Esophagus (tissue), 2 donors: ENCODE measurements around the gene KRTAP10-4. TPM values are rescaled to one million over a fixed set of nuclear protein-coding genes. Genes with fewer than 3 reads are reported as not detected.
"Not testable (repeated sequence)": the region's sequence is repeated elsewhere in the genome, so short reads cannot be mapped to it uniquely, and the experiment has no call there.

Source experiments
- H3K27ac ChIP-seq, 2 donors: one replicate each; pipeline ENCODE4 v1.5.1; 2013; ENCODE audit warnings: low read depth in 2 of 2, mild to moderate bottlenecking in 2 of 2, inconsistent platforms in 1 of 2, low read length in 1 of 2, moderate library complexity in 1 of 2
- H3K27me3 ChIP-seq, 2 donors: one replicate each; pipeline ENCODE4 v1.6.1; 2013; ENCODE audit warnings: low read length in 2 of 2, control low read depth in 1 of 2, mild to moderate bottlenecking in 1 of 2; ENCODE audit not compliant: insufficient read depth in 2 of 2, control insufficient read depth in 1 of 2
- H3K36me3 ChIP-seq, 2 donors: one replicate each; pipeline ENCODE4 v1.6.1; 2013; ENCODE audit warnings: low read length in 1 of 2; ENCODE audit not compliant: control insufficient read depth in 2 of 2, insufficient read depth in 2 of 2
- H3K4me1 ChIP-seq, 2 donors: one replicate each; pipeline ENCODE4 v1.6.1; 2013; ENCODE audit warnings: low read length in 1 of 2; ENCODE audit not compliant: control insufficient read depth in 2 of 2, insufficient read depth in 2 of 2
- H3K4me3 ChIP-seq, 2 donors: one replicate each; pipeline ENCODE4 v1.5.1; 2013; ENCODE audit warnings: low read length in 2 of 2, mild to moderate bottlenecking in 2 of 2, low read depth in 1 of 2, moderate library complexity in 1 of 2
- H3K9me3 ChIP-seq, 2 donors: one replicate each; pipeline ENCODE4 v1.6.1; 2013; ENCODE audit warnings: mild to moderate bottlenecking in 2 of 2, low read depth in 1 of 2, low read length in 1 of 2, moderate library complexity in 1 of 2; ENCODE audit not compliant: control insufficient read depth in 2 of 2, insufficient read depth in 1 of 2
- WGBS, 2 donors: extraction: QIAGEN DNeasy Blood & Tissue Kit; methylation state at CpG; one replicate each; pipeline ENCODE4 v1.1.7; 2013; 5-methylcytosine and 5-hydroxymethylcytosine counted together
- polyA plus RNA-seq, 2 donors: library from polyadenylated mRNA; stranded (reverse); fragments of 200-250 nt; gene quantifications; one replicate each; pipeline ENCODE4 v1.2.3, GENCODE V29; 2013
- donor health status: healthy with polysubstance abuse.
- donor health status: Bipolar disorder and iron deficiency.

The KRTAP10-4 gene
- polyA plus RNA-seq, 2 donors: not detected

- no peaks in the 10 kb centered on the region for H3K9me3 ChIP-seq
- no peaks in the 10 kb centered on the region for H3K27me3 ChIP-seq
- 70 to 72% methylated on average over 6 of the region's 6 CpGs for WGBS, 2 donors
- peaks cover 0 to 9% of the 10 kb centered on the region in 2 donors for H3K4me1 ChIP-seq
- no peaks in the 10 kb centered on the region for H3K36me3 ChIP-seq
- H3K27ac ChIP-seq: no peak overlapping the region
- no peak overlapping the region for H3K4me3 ChIP-seq
Observed at GRCh38 chr21:44595524-44595923, 22.0 kb downstream of the KRTAP10-4 start.

- H3K4me1 ChIP-seq: peaks cover 0 to 11% of the 10 kb centered on the region in 2 donors
- H3K4me3 ChIP-seq: no peak overlapping the region
- 69 to 72% methylated on average over 9 of the region's 9 CpGs for WGBS, 2 donors
- H3K27me3 ChIP-seq: no peaks in the 10 kb centered on the region
- no peak overlapping the region for H3K27ac ChIP-seq
- H3K9me3 ChIP-seq: no peaks in the 10 kb centered on the region
- H3K36me3 ChIP-seq: no peaks in the 10 kb centered on the region
Observed at GRCh38 chr21:44596068-44596725, 22.7 kb downstream of the KRTAP10-4 start.

GRCh38 chr21:44598061-44598460 is 24.5 kb downstream of the KRTAP10-4 start:
- 68 to 69% methylated on average over 11 of the region's 11 CpGs for WGBS, 2 donors
- Histone ChIP-seq H3K36me3 (no peaks in the 10 kb centered on the region), H3K27me3 (no peaks in the 10 kb centered on the region)

GRCh38 chr21:44599264-44600029 is 25.9 kb downstream of the KRTAP10-4 start:
- peaks cover 0 to 2% of the 10 kb centered on the region in 2 donors for H3K4me1 ChIP-seq
- H3K27me3 ChIP-seq: no peaks in the 10 kb centered on the region
- H3K36me3 ChIP-seq: no peaks in the 10 kb centered on the region
- H3K9me3 ChIP-seq: no peaks in the 10 kb centered on the region
- H3K4me3 ChIP-seq: no peak overlapping the region
- 86% methylated on average over 8 of the region's 8 CpGs for WGBS, 2 donors
- no peak overlapping the region for H3K27ac ChIP-seq

More at GRCh38 chr21:44598061-44598460, 24.5 kb downstream of the KRTAP10-4 start:
- Histone ChIP-seq H3K4me1 (peaks cover 0 to 2% of the 10 kb centered on the region in 2 donors), H3K27ac (no peak overlapping the region), H3K9me3 (no peaks in the 10 kb centered on the region), H3K4me3 (no peak overlapping the region)

DNA sequence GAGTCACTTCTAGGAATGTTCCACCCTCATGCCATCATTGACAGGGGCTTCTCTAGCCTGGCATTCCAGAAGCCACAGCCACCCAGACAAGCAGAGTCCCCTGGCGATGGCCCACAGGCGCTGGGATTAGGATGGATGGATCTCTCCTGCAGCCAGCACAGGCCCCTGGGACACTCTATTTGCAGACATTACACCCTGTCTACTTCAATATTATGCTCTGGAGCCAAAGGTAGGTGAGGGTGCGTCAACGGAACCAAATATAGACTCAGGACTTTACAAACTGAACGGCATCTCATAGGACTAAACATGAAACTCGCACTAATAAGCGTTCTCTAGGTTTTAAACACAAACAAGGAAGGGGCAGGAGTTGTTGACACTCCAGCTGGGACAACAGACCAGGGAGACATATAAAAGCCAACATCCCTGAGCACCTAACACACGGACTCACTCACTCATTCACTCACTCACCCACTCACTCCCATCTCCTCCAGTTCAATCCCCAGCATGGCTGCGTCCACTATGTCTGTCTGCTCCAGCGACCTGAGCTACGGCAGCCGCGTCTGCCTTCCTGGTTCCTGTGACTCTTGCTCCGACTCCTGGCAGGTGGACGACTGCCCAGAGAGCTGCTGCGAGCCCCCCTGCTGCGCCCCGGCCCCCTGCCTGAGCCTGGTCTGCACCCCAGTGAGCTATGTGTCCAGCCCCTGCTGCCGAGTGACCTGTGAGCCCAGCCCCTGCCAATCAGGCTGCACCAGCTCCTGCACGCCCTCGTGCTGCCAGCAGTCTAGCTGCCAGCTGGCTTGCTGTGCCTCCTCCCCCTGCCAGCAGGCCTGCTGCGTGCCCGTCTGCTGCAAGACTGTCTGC is 26.8 kb downstream of the KRTAP10-4 start, which contains the start of gene KRTAP10-7:
Gene KRTAP10-7 (plus strand): TSS at position 480 of the 861 bp plus-strand sequence. CDS start 25 bp downstream, at position 505.
- not testable (repeated sequence) for H3K9me3 ChIP-seq, H3K27ac ChIP-seq, H3K4me1 ChIP-seq, H3K36me3 ChIP-seq, H3K27me3 ChIP-seq, H3K4me3 ChIP-seq
- WGBS, 2 donors: 65 to 67% methylated on average over 21 to 23 of the region's 23 CpGs

GRCh38 chr21:44601091-44601490 is 27.6 kb downstream of the KRTAP10-4 start:
- not testable (repeated sequence) for H3K27me3 ChIP-seq, H3K4me1 ChIP-seq, H3K36me3 ChIP-seq, H3K9me3 ChIP-seq, H3K27ac ChIP-seq, H3K4me3 ChIP-seq
- 50 to 59% methylated on average over 10 of the region's 10 CpGs for WGBS, 2 donors

- 70 to 82% methylated on average over 23 of the region's 23 CpGs for WGBS, 2 donors
Observed at GRCh38 chr21:44601596-44602462, 28.3 kb downstream of the KRTAP10-4 start.

DNA sequence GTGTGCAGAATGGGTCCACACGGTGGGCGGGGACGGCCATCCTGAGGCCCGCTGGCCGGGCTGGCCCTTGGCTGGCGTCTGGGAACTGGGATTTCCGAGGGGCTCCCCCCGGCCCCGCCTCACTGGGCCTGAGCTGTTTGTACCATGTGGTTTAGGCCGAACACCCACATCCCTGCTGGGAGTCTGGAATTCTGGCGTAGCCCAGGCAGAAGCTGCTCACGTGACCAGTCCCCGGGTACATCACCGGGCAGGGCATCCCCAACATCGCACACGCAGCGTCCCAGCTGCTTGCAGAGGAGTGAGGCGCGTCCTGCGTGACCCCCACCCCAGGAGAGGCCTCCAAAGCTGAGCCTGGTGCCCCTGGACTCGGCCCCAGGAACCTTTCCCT is 28.9 kb downstream of the KRTAP10-4 start:
- Histone ChIP-seq H3K9me3 (no peaks in the 10 kb centered on the region), H3K4me3 (no peak overlapping the region), H3K4me1 (peaks cover 0 to 2% of the 10 kb centered on the region in 2 donors), H3K36me3 (no peaks in the 10 kb centered on the region), H3K27ac (no peak overlapping the region), H3K27me3 (no peaks in the 10 kb centered on the region)
- 71 to 78% methylated on average over 20 to 21 of the region's 21 CpGs for WGBS, 2 donors

More at GRCh38 chr21:44601596-44602462, 28.3 kb downstream of the KRTAP10-4 start:
- H3K27ac ChIP-seq: no peak overlapping the region
- no peaks in the 10 kb centered on the region for H3K36me3 ChIP-seq
- H3K4me1 ChIP-seq: peaks cover 0 to 2% of the 10 kb centered on the region in 2 donors
- no peaks in the 10 kb centered on the region for H3K27me3 ChIP-seq
- no peaks in the 10 kb centered on the region for H3K9me3 ChIP-seq
- no peak overlapping the region for H3K4me3 ChIP-seq
